ENCODE data around the gene PPP1CA.

Gene PPP1CA

GRCh38 chr11:67382276-67383136 is 19.2 kb downstream of the PPP1CA start:
- DNase-seq (ENCODE audit: extremely low read depth, low read depth): no peak
- TF ChIP-seq CTCF (IDR thresholded peaks at IDR 0.05; ENCODE audit: low read depth, low read length): peak; percentile 100

DNA sequence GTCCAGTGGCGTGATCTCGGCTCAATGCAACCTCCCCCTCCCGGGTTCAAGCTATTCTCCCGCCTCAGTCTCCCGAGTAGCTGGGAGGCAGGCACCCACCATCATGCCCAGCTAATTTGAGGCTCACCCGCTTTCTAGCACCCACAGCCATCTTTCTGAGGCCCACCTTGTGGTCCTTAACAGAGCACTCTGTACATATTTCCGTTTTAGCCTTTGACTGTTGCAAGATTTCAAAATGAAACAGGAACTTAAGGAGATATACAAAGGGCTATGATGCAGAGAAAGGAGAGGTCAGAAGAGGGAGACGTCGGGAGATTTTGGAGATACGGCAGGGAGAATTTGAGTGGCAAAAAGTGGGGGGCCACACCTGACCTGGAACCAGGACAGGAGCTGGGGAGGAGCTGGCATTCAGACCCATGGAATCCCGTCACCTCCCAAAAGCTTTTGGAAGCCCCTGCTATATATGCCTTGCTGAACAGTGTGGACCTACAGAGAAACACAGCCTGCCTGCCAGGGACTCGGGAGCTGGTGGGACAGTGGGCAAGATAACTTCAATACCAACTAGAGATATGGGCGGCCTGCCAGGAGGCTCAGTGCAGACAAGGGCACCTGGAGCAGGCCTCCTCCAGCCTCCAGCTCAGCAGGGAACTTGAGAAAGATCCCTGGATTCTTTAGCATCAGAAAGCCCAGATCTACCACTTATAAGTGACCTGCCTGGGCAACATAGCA is 20.2 kb downstream of the PPP1CA start:
- DNase-seq (ENCODE audit: extremely low read depth, low read depth): no peak
- no peak for TF ChIP-seq CTCF (IDR thresholded peaks at IDR 0.05; ENCODE audit: low read depth, low read length)

DNA sequence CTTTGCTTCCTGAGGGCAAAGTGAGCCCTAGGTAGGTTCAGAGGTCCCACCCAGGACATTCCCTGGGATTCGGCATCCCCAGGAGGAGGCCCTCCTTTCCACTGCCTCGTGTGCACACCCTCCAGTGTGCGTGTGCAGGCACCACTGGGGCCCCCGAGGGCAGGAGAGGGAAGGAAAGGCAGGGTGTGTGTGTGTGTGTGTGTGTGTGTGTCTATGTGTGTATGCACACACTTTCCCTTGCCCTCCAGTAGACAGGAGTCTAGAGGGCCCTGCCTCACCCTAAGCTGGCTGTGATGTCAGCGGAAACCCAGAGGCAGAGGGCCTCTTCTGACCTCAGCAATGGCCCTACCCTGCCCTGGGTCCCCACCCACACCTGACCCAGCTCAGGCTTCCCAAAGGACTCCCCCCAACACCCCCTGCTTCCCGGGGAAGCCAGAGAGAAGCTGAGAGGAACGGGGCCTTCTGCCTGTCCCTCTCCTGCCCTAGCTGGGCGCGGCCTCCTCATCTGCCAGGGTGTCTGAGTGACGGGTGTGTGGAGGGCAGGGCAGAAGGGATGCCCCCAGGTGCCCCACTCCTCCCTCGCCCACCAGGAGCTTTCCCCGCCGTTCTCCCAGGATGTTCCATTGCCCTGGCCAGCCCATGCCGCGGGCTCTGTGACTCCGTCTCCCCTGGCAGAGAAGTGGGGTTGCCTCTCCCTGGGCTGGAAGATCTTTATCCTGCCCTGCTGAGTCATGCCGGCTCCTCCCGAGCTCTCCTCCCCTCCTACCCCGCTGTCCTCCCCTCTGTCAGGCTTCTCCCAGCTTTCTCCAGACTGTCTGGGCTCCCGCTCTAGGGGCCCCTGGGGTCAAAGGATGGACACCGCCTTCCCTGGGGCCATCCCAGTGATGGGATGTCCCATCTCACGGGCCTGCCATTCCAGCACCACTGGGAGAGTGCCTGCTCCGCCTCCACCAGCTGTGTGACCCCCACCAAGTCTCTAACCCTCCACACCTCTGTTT is 22.3 kb downstream of the PPP1CA start:
- no peak for TF ChIP-seq CTCF (IDR thresholded peaks at IDR 0.05; ENCODE audit: low read depth, low read length)
- no peak for DNase-seq (ENCODE audit: extremely low read depth, low read depth)

GRCh38 chr11:67378544-67378943 is 23.1 kb downstream of the PPP1CA start:
- no peak for TF ChIP-seq CTCF (IDR thresholded peaks at IDR 0.05; ENCODE audit: low read depth, low read length)
- DNase-seq (ENCODE audit: extremely low read depth, low read depth): no peak

DNA sequence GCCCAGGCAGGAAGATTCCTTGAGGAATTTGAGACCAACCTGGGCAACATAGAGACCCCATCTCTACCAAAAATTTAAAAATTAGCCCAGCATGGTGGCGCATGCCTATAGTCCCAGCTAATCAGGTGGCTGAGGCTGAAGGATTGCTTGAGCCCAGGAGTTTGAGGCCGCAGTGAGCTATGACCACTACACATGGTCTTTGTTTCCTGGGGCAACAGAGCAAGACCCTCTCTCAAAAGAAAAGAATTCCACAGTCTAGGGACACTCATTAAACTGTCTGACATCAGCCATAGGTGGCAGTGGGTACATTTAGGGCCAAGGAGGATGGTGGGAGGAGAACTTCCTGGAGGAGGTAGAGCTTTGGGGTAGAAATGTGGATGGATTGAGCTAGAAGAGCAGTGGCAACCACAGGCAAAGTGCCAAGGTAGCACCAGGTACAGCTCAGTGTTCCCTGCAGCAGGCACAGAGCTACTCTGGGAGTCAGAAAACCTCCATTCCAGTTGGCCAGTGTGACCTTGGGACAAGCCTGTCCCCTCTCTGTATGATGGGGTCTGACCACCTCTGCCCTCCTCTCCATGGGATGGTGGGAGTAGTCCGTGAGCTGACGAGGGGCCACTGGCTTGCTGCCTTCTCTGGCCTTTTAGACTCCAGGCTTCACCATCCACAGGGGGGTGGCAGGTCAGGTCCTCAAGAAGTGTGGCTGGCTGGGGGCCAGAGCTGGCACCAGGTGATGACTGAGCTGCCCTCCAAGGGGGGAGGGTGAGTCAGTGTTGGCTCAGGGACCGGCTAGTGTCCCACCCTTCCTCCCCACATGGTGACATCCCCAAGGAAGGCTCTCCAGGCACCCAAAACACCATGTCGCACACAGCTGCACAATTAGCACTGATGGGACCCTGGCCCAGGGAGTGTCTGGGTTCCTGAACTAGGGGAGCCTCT is 24.5 kb downstream of the PPP1CA start:
- no peak for TF ChIP-seq CTCF (IDR thresholded peaks at IDR 0.05; ENCODE audit: low read depth, low read length)
- no peak for DNase-seq (ENCODE audit: extremely low read depth, low read depth)

- no peak for TF ChIP-seq CTCF (IDR thresholded peaks at IDR 0.05; ENCODE audit: low read depth, low read length)
- no peak for DNase-seq (ENCODE audit: extremely low read depth, low read depth)
Observed at GRCh38 chr11:67376063-67376820, 25.4 kb downstream of the PPP1CA start.
